ENCODE results near the gene SMIM10L1.

SMIM10L1 gene
- total RNA-seq: 28.0 to 34.5 reads per million in 2 experiments

DNA sequence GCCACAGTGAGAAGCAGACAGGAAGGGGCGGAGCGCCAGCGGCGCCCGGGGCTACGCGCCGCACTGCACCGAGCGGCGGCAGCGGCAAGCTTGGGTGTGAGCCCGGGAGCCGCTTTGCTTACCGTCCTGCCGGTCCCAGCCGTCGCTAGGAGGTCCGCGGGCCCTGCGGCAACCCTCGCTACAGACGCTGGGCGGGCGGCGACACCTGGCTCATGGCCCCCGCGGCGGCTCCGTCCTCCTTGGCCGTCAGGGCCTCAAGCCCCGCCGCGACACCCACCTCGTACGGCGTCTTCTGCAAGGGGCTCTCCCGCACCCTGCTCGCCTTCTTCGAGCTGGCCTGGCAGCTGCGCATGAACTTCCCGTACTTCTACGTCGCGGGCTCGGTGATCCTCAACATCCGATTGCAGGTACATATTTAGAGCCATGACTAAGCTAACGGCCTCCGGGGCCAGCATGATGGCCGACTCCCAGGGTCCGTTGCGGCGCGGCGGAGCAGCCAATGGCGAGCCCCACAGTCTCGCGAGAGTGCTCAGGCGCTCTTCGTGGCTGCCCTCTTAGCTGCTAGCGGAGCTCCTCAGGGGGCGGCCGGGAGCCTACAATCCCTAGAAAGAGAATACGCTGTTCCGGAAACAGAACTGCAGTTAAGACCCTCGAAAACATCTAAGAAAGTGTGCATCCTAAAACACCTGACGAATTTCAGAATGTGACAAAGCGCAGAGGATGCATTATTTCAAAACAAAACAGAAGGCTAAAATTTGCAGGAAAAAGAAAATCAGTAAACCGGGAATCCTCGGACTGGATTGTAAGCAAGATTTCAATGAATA, at the start of gene SMIM10L1:
Gene SMIM10L1 (plus strand): TSS at position 50 of the 824 bp plus-strand sequence. CDS start 163 bp downstream, at position 213.
- DNase-seq (ENCODE audit: low read depth): peak; percentile 83

GRCh38 chr12:11130382-11130781, 40.6 kb upstream of the SMIM10L1 start:
- no peak for DNase-seq (ENCODE audit: low read depth)

DNA sequence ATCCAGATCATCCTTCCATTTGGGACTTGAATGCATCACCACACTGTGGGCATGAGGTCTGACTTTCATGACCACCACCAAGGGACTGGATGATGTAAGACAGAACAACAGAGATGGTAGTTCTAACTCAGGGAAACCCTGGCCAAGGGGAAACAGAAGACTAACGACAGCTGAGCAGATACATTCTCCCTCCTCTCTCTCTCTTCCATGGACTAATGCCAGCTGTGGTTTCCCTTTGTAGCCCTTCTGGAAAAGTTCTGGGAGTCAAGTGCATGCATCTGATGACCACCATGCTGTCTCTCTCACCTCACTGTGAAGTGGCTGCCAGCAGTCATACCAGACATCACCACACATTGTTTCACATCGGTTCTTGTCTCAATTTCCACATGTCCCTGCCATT, 40.0 kb upstream of the SMIM10L1 start:
- DNase-seq (ENCODE audit: low read depth): no peak

GRCh38 chr12:11133162-11133561, 37.8 kb upstream of the SMIM10L1 start:
- DNase-seq (ENCODE audit: low read depth): no peak

DNA sequence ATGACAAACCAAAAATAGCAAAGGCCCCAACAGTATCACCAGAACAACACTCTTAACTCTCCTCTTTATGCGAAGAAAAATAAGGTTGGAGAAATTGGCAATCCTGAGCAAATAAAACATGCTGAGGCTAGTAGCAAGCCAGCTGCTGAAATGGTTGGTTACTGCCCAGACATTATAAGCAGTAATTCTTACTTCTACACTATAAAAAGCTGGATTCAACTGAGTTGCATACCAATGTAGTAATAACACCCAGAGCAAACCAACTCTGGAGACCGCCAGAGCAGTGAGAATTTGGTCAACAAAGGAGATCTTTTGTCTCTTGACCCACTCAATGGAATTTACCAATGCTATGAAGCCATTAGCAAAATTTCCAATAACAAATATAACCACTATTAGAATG, 37.2 kb upstream of the SMIM10L1 start:
- DNase-seq (ENCODE audit: low read depth): no peak

- no peak for DNase-seq (ENCODE audit: low read depth)
These were observed 36.7 kb upstream of the SMIM10L1 start, which contains the start of gene TAS2R30 for GRCh38 chr12:11134305-11134704. Gene TAS2R30 (minus strand): TSS chr12:11134644. CDS start chr12:11134244, 400 bp downstream.

GRCh38 chr12:11136075-11136474, 34.9 kb upstream of the SMIM10L1 start:
- no peak for DNase-seq (ENCODE audit: low read depth)

GRCh38 chr12:11143352-11143751, 27.6 kb upstream of the SMIM10L1 start:
- no peak for DNase-seq (ENCODE audit: low read depth)

DNA sequence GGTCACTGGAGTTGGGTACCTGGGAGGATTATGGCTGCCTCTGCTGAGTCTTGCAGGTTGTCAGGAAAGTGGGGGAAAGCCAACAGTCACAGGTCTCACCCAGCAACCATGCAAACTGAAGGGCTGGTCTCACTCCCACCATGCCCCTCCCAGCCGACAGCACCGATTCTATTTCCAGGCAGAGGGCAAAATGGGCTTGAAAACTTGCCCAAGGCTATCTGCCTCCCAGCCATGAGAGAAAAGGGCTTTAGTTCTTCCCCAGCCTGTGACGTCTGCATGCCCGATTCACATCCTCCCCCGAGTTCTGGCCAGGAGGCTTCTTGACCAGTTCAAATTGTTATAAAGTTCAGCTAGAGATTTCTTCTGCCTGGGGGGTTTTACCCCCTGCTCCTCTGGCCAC, 26.7 kb upstream of the SMIM10L1 start:
- DNase-seq (ENCODE audit: low read depth): no peak

DNA sequence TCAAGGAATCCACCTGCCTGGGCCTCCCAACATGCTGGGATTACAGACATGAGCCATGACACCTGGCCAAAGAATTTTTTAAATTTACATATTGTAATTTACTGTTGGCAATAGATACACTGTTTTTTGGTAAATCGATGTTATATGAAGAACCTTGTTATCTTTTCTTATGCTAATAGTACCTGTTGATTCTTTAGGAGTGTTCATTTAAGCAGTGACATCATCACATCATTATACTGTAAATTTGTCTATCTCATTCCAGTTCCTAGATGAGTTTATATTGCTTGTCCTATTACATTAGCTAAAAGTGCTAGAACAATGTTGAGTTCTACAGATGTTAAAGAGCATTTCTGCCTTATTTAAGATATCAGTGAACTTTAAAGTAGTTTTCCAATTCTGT, 23.6 kb upstream of the SMIM10L1 start:
- DNase-seq (ENCODE audit: low read depth): no peak

DNA sequence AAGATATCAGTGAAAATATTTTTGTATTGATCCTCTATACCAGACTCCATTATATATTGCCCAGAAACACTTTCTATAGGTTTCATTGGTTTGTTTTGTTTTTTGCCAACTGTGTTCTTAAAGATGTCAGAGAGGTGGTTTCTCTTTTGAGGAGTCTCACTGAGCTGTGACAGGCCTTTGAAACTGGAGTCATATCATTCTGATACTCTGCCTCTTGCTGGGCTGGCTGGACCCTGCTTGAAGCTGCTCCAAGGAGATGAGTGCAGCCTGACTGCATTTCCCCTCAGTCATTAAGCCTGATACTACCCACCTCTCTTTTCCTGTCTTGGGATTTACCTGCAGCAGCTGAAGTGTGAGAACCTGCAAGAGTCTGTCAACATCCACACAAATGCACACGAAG, 20.2 kb upstream of the SMIM10L1 start:
- no peak for DNase-seq (ENCODE audit: low read depth)

GRCh38 chr12:11152725-11153124, 18.3 kb upstream of the SMIM10L1 start:
- DNase-seq (ENCODE audit: low read depth): no peak

DNA sequence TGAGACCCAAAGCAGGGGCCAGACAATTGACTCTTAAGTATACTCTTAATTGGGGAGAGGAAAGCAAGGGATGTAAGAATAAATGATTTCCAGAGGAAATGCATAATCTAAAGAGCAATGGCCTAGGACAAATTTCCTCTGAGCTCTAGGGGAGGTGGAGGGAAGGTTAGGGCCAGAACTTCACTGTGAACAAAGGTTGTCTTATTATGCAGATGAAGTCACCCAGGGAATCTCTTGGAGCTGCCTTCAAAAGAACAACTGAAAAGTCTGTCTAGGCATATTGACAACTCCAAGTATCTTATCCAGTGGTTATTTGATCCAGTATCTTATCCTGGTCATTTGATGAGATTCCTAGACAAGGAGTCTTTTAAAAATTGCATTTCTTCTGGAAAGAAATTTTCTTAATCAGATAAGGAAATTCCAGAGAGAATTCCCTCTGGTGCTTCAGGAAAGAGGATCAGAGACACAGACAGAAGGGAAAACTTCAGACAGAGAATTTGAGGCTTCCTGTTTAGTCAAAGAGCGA, 16.5 kb upstream of the SMIM10L1 start:
- no peak for DNase-seq (ENCODE audit: low read depth)

DNA sequence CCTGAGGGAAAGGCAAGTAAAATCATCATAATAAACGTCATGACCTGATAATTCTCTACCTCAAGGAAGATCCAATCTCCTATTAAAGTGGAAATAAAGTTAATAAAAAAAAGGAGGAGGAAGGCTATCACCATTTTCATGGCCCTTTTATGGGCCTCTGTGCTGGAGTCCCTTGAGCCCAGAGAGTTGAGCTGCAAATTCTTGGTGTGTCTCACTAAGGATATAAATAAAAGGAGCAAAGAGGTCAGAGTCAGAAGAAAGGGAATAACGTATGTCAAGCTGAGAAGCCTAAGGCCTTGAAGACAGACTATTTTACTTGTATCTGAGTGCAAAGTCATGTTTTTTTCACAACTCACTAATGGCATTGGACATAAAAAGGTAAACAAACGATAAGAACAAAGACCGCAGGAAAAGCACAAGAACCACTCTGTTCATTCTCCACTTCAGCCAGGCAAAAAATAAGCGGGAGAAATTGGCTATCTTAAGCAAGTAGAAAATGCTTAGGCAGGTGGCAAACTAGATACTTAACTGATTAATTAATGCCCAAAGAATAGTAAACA, 12.0 kb upstream of the SMIM10L1 start:
- no peak for DNase-seq (ENCODE audit: low read depth)

DNA sequence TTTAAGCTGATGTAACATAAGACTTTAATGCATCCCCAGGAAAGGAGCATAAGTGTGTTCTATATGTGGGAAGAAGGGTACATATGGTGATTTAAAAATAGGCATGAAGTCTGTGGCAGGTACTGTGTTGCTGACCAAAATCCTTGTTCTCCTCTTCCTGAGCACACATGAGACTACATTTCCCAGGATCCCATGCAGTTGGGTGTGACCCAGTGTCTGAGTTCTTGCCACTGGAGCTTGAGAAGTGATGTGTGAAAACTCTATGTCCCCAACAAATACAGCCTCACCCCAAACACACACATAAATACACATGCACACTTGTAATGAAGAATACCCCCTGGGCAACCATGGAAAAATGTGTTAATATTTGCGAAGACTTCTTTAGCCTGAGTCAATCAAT, 8.5 kb upstream of the SMIM10L1 start:
- no peak for DNase-seq (ENCODE audit: low read depth)

- DNase-seq (ENCODE audit: low read depth): no peak
These were observed 6.6 kb upstream of the SMIM10L1 start for GRCh38 chr12:11164384-11164783.

GRCh38 chr12:11166300-11166699, 4.7 kb upstream of the SMIM10L1 start:
- no peak for DNase-seq (ENCODE audit: low read depth)

- no peak for DNase-seq (ENCODE audit: low read depth)
These were observed 217 bp upstream of the SMIM10L1 start for GRCh38 chr12:11170810-11171144.

DNA sequence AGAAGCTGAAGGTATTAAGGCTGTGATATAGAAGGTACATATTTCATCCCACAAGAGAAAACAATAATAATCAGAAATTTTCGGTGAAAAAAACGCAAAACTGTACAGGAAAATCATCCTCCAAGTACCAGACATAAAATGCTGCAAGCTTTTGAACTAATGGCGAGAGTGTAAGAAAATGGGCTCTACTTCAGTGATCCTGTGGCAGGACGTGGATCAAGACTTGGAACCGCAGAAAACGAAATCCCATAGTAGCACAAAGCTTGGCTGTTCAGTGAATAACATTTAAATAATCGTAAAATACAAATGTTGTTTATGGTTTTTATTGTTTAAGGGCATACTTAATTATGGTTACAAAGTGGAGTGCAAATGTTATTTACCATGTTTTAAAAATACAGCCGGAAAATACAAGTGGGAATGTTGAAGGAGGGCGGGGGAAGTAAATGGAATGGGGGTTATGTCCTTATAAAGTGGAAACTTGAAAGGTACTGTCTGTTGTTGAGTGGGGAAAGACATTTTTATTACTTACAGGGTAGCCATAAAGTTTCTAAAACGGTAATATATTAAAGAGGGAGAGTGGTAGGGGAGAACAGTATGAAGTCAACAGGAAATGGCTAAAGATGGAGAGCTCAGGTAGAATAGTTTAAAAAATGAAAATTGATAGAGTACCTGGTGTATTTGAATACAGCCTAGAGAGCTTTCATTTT, 1.1 kb downstream of the SMIM10L1 start:
- no peak for DNase-seq (ENCODE audit: low read depth)

DNA sequence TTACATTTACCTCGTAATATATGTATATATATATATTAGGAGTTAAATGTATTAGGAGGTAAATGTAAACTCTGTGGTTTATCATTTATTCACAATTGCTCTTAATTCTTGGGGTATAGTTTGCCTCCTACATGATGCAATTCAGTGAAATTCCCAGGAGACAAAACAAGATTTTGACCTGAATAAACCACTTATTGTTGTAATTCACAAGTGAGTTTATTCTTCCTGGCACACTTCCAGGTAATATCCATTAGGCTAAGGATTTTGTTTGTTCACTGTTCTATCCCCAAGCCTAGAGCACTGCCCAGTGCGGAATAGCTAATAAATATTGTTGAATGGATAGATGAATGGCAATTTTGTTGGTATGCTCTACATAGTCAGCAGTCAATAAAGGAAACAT, 3.0 kb downstream of the SMIM10L1 start:
- no peak for DNase-seq (ENCODE audit: low read depth)

DNA sequence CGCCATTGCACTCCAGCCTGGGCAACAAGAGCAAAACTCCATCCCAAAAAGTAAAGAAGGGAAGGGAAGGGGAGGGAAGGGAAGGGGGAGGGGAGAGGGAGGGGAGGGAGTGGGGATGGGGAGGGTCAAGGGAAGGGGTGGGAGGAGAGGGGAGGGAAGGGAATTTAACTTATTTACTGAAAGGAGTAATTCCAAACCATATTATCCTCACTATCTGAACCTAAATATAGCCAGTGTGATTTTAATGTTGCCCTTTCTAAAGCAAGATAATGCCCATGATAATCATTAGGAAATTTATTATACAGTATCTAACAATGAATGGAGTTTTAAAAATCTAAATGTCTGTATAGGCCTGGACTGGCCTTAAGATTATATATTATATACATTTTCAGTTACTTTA, 7.3 kb downstream of the SMIM10L1 start:
- DNase-seq (ENCODE audit: low read depth): no peak

DNA sequence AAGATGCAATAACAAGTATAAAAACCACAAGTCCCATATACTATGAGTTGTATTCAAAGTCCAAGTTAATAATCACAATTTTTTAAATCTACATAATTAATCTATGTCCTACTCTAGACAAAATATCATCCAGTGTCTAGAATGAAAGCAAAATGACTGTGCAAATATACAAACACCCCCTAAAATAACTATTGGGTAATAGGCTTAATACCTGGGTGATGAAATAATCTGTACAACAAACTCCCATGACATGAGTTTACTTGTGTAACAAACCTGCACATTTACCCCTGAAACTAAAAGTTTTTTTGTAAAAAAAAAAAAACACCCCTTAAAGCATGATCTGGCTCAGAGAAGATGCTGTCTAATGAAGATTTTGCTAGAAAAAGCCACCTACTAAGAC, 11.5 kb downstream of the SMIM10L1 start:
- no peak for DNase-seq (ENCODE audit: low read depth)

- DNase-seq (ENCODE audit: low read depth): no peak
These were observed 12.0 kb downstream of the SMIM10L1 start for GRCh38 chr12:11183011-11183410.
